Measurements from ENCODE around the gene LGALS13.
"Not testable (repeated sequence)": the region's sequence is repeated elsewhere in the genome, so short reads cannot be mapped to it uniquely, and the experiment has no call there.

The LGALS13 gene

DNA sequence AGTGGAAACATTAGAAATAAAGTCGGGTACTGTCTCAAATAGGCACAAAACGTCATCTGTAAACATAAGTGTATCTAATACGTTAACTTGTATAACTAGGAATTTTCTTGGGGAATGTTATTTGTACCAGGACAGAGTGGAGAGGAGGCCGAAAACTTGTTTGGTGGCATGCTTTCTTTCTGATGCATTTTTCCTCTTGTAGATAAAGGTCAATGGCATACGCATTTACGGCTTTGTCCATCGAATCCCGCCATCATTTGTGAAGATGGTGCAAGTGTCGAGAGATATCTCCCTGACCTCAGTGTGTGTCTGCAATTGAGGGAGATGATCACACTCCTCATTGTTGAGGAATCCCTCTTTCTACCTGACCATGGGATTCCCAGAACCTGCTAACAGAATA is 4.7 kb downstream of the LGALS13 start:
- no peak overlapping the region for H3K4me3 ChIP-seq (ENCODE audit: low read depth, low read length)
- no peak for TF ChIP-seq CTCF (IDR thresholded peaks at IDR 0.05; ENCODE audit: low read depth, low read length)
- in situ Hi-C loops (cut with HindIII; ENCODE audit: low sequenced_read_pairs), result no loop called here
- no peak for DNase-seq (ENCODE audit: low read depth, low spot score)

DNA sequence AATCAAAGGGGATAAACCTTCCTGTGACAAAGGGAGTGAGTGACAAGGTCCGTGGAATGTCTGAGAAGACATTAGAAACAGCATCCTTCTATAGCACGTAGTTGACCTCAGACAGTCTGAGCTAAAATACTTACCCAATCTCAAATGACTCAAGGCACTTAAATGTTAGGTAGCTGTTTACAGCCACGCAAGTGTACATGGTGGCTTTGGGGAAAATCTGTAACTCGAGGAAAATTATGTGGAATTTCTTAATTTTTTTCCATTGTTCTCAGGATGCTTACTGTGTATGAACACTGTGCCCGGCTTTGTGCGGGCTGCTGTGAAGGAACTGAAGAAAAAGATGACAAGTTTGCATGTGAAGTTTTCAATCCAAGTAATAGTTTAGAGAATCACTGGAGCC is 5.2 kb downstream of the LGALS13 start:
- H3K4me3 ChIP-seq (ENCODE audit: low read depth, low read length), result no peak overlapping the region
- in situ Hi-C loops (cut with HindIII; ENCODE audit: low sequenced_read_pairs), result no loop called here
- no peak for TF ChIP-seq CTCF (IDR thresholded peaks at IDR 0.05; ENCODE audit: low read depth, low read length)

DNA sequence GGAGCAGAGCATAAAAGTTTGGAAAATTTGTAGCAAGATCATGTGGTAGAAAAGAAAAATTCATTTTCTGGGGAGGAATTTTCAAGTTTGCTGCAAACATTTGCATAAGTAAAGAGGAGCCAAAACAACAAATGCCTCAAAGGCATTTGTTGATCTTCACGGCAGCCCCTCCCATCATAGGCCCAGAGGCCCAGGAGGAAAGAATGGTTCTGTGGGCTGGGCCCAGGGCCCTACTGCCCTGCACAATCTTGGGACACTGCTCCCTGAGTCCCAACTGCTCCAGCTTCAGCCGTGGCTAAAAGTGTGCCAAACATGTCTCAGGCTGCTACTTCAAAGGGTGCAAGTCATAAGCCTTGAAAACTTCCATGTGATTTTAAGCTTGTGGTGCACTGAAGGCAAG is 11.3 kb downstream of the LGALS13 start:
- no peak for DNase-seq (ENCODE audit: low read depth, low spot score)
- in situ Hi-C loops (cut with HindIII; ENCODE audit: low sequenced_read_pairs), result no loop called here
- TF ChIP-seq CTCF (IDR thresholded peaks at IDR 0.05; ENCODE audit: low read depth, low read length), result no peak
- no peak overlapping the region for H3K4me3 ChIP-seq (ENCODE audit: low read depth, low read length)

More for the DNA sequence above, 5.2 kb downstream of the LGALS13 start:
- DNase-seq (ENCODE audit: low read depth, low spot score), result no peak

DNA sequence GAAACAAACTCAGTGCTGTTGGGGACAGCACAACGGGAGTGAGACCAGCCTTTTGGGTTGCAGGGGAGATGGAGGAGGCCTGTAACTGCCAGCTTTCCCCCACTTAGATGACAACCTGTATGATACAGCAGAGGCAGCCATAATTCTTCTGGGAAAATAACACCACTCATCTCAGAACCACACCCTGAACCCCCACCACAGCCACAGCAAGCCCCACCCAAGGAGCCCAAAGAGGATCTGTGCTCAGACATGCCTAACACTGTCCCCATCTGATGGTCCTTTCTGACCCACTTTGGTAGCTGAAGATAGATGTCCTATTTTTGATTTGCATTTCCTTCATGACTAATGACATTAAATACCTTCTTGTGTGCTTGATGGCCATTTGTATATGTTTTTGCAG is 15.4 kb downstream of the LGALS13 start:
- in situ Hi-C loops (cut with HindIII; ENCODE audit: low sequenced_read_pairs), result no loop called here
- no peak for DNase-seq (ENCODE audit: low read depth, low spot score)
- no peak for TF ChIP-seq CTCF (IDR thresholded peaks at IDR 0.05; ENCODE audit: low read depth, low read length)
- no peak overlapping the region for H3K4me3 ChIP-seq (ENCODE audit: low read depth, low read length)

DNA sequence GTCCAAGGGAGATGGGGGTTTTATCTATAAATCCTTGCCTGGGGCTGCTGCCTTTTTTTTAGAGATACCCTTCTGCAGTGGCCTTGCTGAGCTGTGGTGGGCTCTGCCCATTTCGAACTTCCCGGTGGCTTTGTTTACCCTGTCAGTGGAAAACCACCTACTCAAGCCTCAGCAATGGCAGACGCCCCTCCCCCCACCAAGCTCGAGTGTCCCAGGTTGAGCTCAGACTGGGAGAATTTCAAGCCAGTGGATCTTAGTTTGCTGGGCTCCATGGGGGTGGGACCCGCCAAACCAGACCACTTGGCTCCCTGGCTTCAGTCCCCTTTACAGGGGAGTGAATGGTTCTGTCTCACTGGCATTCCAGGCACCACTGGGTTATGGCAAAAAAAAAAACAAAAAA is 21.6 kb downstream of the LGALS13 start:
- no peak overlapping the region for H3K4me3 ChIP-seq (ENCODE audit: low read depth, low read length)
- DNase-seq (ENCODE audit: low read depth, low spot score), result no peak
- in situ Hi-C loops (cut with HindIII; ENCODE audit: low sequenced_read_pairs), result no loop called here
- no peak for TF ChIP-seq CTCF (IDR thresholded peaks at IDR 0.05; ENCODE audit: low read depth, low read length)

DNA sequence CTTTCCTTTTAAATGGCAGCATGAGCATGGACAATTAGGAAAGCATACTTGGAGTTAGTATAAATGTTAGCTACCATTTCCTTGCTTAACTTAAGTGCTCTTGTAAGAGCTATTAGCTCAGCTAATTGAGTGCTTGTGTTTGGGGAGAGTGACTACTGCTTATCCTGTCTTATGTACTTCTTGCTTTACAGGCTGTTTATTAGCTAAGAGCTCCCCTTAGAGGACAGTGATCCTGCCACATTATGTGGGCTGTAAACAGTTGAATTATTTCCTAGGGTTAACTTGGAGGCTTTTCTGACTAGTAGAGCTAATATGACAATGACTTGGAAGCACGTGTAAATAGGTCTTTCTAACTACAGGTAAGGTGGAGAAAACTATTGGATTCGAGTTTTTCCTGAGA is 25.3 kb downstream of the LGALS13 start:
- DNase-seq (ENCODE audit: low read depth, low spot score); in situ Hi-C loops (cut with HindIII; ENCODE audit: low sequenced_read_pairs); H3K4me3 ChIP-seq (ENCODE audit: low read depth, low read length): not testable (repeated sequence)

- in situ Hi-C loops (cut with HindIII; ENCODE audit: low sequenced_read_pairs), result no loop called here
- no peak overlapping the region for H3K4me3 ChIP-seq (ENCODE audit: low read depth, low read length)
- DNase-seq (ENCODE audit: low read depth, low spot score), result no peak
- TF ChIP-seq CTCF (IDR thresholded peaks at IDR 0.05; ENCODE audit: low read depth, low read length), result no peak
Measured at GRCh38 chr19:39631178-39631577, 28.9 kb downstream of the LGALS13 start.

Data from astrocyte of the spinal cord (primary cell).